Keratinocyte (primary cell): ENCODE measurements around the gene LSM4.

ENCODE experiments used
- CTCF ChIP-seq, 3 experiments: IDR thresholded peaks in 1 of 3; conservative IDR thresholded peaks in 1 of 3; optimal IDR thresholded peaks in 1 of 3; 2 replicates in 2 of 3; 3 replicates in 1 of 3; pipeline versions ENCODE3 to v1.5.1; 2011; ENCODE audit warnings: low read length in 3 of 3, mild to moderate bottlenecking in 3 of 3, moderate library complexity in 2 of 3, control low read depth in 1 of 3, inconsistent platforms in 1 of 3; ENCODE audit not compliant: insufficient read depth in 2 of 3; ENCODE audit errors: extremely low read depth in 1 of 3
- EZH2 ChIP-seq: IDR thresholded peaks from one replicate; pipeline ENCODE4 v1.6.1; 2012; ENCODE audit warnings: inconsistent platforms, mild to moderate bottlenecking, low read length, moderate library complexity

GRCh38 chr19:18292462-18292809, 30.4 kb downstream of the LSM4 start:
- TF ChIP-seq CTCF (optimal IDR thresholded peaks at IDR 0.05 in 1 of 3, IDR thresholded peaks at IDR 0.05 in 1 of 3, conservative IDR thresholded peaks at IDR 0.05 in 1 of 3; ENCODE audit: extremely low read depth in 1 of 3, insufficient read depth in 2 of 3, low read length in 3 of 3) (no peak), EZH2 (no peak)
